ENCODE results near the gene CTBP1. TPM values are rescaled to one million over a fixed set of nuclear protein-coding genes. Genes with fewer than 3 reads are reported as not detected.

The CTBP1 gene
- total RNA-seq, 1 experiment from 2014 or later = 184 TPM

- Histone ChIP-seq H3K9me3 (no peaks in the 10 kb centered on the region), H3K4me3 (ENCODE audit: low read depth, low read length) (no peak overlapping the region), H3K27me3 (replicated peaks; ENCODE audit: control insufficient read depth, insufficient read depth, low read length) (no peaks in the 10 kb centered on the region), H3K4me1 (0 out of 2 replicates have a peak, but pooled peaks cover 2% of the 10 kb centered on the region), H3K36me3 (ENCODE audit: control insufficient read depth, insufficient read depth, low read length) (no peaks in the 10 kb centered on the region)
- Mint-ChIP-seq H3K9me3 (ENCODE audit: unreplicated experiment) (no peaks in the 10 kb centered on the region), H3K4me1 (ENCODE audit: low read depth, unreplicated experiment) (peaks cover 7% of the 10 kb centered on the region), H3K27me3 (ENCODE audit: insufficient read depth, unreplicated experiment) (peaks cover 10% of the 10 kb centered on the region), H3K4me3 (ENCODE audit: unreplicated experiment) (no peak overlapping the region), H3K36me3 (ENCODE audit: insufficient read depth, unreplicated experiment) (peaks cover 1% of the 10 kb centered on the region), H3K27ac (ENCODE audit: unreplicated experiment) (no peak overlapping the region)
- no peak for TF ChIP-seq CTCF (IDR thresholded peaks at IDR 0.05; ENCODE audit: insufficient read depth in 1 of 2, low read depth in 1 of 2, low read length in 1 of 2, severe bottlenecking in 1 of 2, unreplicated experiment in 1 of 2)
- BruUV-seq (replicated peaks) = no TSS peak
- intact Hi-C loops (cut with micrococcal nuclease; ENCODE audit: unreplicated experiment) = no loop called here
- ChIA-PET CTCF (no interaction called here), POLR2A (no interaction called here)
- DNase-seq = no peak
Observed at GRCh38 chr4:1164040-1164439, 84.9 kb downstream of the CTBP1 start.

Other genes with a start within 250 kb of the CTBP1 start
- 25.4 and 26.0 TPM in 2 replicates for gene FGFRL1, start 237.5 kb downstream of the CTBP1 start, total RNA-seq (2022)
- gene RNF212, start 135.6 kb downstream of the CTBP1 start, total RNA-seq (2022) = not detected in 2 replicates
- gene SPON2, start 76.5 kb downstream of the CTBP1 start, total RNA-seq (2022) = 3.1 and 4.0 TPM in 2 replicates
- 81.1 and 89.3 TPM in 2 replicates for gene MAEA, start 40.8 kb upstream of the CTBP1 start, total RNA-seq (2022)
- gene UVSSA, start 98.1 kb upstream of the CTBP1 start, total RNA-seq (2022) = 26.3 and 27.4 TPM in 2 replicates
- gene NKX1-1, start 157.3 kb upstream of the CTBP1 start, total RNA-seq (2022) = not detected in 2 replicates

Data from Caco-2 (cell line).